Limb (tissue), 2 donors: Measurements from ENCODE around the gene HOXD4.

ENCODE experiments used
- DNase-seq, 2 donors: peaks; one replicate each; pipeline ENCODE4 v3.0.0-alpha.2; 2016; ENCODE audit errors: extremely low spot score in 2 of 2

The HOXD4 gene

DNA sequence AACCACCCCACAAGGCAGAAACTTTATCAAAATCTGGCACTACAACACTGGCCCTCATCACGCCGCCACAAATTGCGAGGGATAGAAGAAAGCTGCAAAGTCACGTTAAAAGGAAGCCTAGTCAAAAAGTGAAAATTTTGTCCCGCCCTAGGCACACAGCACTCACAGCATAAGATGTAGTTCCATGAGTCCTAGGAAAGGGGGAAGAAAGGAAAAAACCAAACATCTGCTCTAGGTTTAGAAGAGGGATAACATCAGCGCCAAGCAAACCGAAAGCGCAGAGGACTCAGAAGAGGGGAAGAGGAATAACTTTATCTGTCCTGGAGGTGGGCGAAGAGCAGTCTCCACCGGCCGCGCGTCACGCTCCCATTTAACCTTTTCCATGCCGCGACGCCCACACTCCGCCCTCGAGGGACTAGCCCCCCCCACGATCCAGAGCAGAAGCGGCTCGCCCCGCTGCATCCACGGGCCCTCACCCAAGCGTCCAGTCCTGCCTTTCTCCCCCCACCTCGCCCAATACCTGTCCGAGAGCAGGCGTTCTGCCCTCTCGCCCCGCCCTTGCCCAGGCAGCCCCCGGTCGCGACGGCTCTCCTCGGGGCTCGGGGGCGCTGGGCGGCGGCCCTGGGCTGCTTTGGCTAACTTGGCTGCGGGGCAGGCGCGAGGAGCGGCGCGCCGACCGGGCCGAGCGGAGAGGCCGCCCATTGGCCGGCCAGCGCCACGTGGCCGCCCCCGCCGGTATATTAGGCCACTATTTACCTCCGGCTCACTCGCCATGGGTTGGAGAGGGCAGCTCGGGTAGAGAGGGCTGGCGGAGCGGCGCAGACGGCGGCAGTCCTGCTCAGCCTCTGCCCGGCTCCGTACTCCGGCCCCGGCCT, 36.8 kb downstream of the HOXD4 start, which contains the start of gene HOXD1:
HOXD1 (plus strand) TSS at position 770 of the 875 bp plus-strand sequence. CDS start 134 bp downstream, outside the sequence.
- DNase-seq, result peak in 1 of 2 donors; percentile 72

DNA sequence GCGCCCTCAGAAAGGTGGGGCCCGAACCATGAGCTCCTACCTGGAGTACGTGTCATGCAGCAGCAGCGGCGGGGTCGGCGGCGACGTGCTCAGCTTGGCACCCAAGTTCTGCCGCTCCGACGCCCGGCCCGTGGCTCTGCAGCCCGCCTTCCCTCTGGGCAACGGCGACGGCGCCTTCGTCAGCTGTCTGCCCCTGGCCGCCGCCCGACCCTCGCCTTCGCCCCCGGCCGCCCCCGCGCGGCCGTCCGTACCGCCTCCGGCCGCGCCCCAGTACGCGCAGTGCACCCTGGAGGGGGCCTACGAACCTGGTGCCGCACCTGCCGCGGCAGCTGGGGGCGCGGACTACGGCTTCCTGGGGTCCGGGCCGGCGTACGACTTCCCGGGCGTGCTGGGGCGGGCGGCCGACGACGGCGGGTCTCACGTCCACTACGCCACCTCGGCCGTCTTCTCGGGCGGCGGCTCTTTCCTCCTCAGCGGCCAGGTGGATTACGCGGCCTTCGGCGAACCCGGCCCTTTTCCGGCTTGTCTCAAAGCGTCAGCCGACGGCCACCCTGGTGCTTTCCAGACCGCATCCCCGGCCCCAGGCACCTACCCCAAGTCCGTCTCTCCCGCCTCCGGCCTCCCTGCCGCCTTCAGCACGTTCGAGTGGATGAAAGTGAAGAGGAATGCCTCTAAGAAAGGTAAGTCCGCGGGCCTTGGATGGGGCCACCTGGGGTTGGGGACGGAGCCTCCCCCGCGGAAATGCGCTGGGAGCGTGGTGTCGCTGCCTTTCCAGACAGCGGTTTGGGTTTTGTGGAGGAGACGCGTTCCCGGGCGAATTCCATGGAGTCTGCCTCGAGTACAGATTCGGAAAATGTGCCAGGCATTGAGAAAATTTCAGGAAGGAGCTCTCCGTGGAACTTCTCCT, 37.7 kb downstream of the HOXD4 start:
- DNase-seq, result peak in 1 of 2 donors; percentile 65

DNA sequence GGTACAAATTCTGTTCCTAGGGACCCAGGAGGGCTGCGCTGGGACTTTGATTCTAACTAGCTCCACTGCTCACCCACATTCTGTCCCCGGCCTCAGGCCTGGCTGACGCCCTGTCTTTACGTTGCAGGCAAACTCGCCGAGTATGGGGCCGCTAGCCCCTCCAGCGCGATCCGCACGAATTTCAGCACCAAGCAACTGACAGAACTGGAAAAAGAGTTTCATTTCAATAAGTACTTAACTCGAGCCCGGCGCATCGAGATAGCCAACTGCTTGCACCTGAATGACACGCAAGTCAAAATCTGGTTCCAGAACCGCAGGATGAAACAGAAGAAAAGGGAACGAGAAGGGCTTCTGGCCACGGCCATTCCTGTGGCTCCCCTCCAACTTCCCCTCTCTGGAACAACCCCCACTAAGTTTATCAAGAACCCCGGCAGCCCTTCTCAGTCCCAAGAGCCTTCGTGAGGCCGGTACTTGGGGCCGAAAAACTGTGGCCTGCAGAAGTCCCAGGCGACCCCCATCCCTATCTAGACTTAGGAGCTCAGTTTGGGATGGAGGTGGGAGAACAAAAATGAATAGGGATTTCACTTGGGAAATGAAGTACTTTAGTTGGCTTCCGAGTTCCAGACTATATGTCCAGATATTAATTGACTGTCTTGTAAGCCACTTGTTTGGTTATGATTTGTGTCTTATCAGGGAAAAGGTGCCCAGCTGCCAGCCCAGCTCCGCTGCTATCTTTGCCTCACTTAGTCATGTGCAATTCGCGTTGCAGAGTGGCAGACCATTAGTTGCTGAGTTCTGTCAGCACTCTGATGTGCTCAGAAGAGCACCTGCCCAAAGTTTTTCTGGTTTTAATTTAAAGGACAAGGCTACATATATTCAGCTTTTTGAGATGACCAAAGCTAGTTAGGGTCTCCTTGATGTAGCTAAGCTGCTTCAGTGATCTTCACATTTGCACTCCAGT, 38.6 kb downstream of the HOXD4 start:
- peak in 1 of 2 donors; percentile 57 for DNase-seq

DNA sequence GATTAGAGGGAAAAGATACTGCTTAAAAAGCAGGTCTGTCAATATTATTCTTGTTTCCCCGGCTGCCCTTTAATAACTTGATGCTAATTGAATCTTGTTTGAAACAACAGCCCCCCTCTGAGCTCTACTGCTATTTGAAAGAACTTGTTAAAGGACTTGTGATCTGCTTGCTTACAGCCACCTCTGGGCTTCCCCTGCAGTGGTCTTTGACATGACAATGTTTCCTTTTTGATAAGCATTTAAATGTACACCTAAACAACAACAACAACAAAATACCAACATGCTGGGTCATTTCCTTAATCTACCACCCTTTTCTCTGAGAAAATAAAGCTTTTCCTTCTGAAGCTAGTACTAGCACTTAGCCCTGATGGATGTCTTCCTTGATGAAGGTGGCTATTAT, 41.0 kb downstream of the HOXD4 start:
- DNase-seq, result no peak

DNA sequence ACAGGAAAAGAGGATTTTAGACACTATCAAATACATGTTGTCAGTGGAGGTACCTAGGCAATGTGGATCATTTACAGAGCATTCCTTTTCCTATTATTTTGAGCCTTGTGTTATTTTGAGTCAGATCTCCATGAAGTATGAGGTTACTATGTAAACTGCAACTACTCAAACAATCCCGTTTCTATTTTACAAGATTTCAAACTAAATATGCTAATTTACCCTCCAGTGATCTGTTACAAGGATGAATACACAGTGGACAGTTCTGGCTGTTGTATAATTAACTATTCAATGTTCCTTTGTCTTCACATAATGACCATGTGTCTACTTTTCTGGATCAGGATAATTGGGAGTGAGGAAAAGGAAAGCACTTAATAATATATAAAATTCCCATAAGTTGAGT, 41.7 kb downstream of the HOXD4 start:
- no peak for DNase-seq

DNA sequence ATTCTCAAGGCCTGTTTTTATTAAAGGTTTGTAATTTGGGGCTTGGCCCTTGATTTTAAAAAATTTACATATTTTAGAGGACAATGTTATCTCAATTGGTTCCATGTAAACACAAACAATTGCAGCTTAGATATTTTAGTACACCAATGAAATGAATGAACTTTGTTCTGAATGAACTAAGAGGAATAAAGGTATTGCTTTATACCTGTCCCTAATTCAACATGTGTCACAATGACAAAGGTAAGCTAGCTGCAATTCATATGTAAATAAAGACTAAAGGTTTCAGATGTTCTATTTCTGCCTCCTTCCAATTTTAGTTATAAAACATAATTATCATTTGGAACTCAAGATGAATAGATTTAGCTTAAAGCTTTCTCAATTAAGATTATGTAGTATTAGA, 48.6 kb downstream of the HOXD4 start:
- no peak for DNase-seq

DNA sequence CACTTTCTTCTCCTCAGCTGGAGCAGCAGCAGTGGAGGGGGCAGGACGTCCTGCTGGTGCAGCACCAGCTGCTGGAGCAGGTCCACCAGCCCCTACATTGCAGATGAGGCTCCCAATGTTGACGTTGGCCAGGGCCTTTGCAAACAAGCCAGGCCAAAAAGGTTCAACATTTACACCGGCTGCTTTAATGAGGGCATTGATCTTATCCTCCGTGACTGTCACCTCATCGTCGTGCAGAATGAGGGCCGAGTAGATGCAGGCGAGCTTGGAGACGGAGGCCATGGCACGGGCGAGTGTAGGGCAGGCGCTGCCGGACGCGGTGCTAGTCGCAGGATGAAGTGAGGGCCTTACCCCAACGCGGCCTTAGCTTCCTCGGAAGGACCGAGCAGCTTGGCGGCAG, 49.6 kb downstream of the HOXD4 start:
- no peak for DNase-seq

DNA sequence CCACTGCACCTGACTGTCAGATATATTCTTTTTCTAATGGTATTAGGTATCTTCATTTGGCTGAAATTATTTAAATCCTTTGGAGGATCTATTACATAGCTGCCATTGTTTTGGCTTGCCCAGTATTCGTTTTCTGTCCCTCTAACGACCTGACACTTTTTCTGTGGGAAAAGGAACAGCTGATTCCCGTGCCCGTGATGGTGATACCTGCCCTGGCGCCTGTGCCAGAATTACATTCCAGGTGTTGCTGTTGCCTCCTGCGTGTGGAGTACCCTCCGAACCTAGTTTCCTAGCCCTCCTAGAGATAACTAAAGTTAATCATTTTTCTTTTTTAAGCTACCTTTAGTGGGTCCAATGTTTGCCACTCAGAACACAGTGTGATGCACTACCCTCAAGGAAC, 51.1 kb downstream of the HOXD4 start:
- no peak for DNase-seq
